ENCODE data around the gene SAT1. TPM values are rescaled to one million over a fixed set of nuclear protein-coding genes. Genes with fewer than 3 reads are reported as not detected.
A peak's percentile ranks its signal among the peaks of the same experiment; 100 is the strongest.

SAT1 gene
- total RNA-seq, 1 donor from 2014 or later: 193 TPM

GRCh38 chrX:23773601-23774175 lies 9.3 kb upstream of the SAT1 start:
- no peaks in the 10 kb centered on the region for H3K36me3 Mint-ChIP-seq (ENCODE audit: insufficient read depth)
- no peak for DNase-seq (ENCODE audit: low spot score, unreplicated experiment)
- no peak for TF ChIP-seq CTCF (IDR thresholded peaks at IDR 0.05; ENCODE audit: unreplicated experiment)
- H3K4me1 Mint-ChIP-seq (ENCODE audit: low read depth): no peaks in the 10 kb centered on the region
- H3K27ac Mint-ChIP-seq: no peak overlapping the region
- H3K9me3 Mint-ChIP-seq (ENCODE audit: low read depth): no peaks in the 10 kb centered on the region
- H3K4me3 Mint-ChIP-seq (ENCODE audit: low read depth): no peak overlapping the region
- no peaks in the 10 kb centered on the region for H3K27me3 Mint-ChIP-seq

GRCh38 chrX:23776363-23776762 lies 6.6 kb upstream of the SAT1 start:
- Mint-ChIP-seq H3K27me3 (no peaks in the 10 kb centered on the region), H3K4me1 (ENCODE audit: low read depth) (no peaks in the 10 kb centered on the region), H3K27ac (no peak overlapping the region), H3K9me3 (ENCODE audit: low read depth) (no peaks in the 10 kb centered on the region), H3K4me3 (ENCODE audit: low read depth) (no peak overlapping the region), H3K36me3 (ENCODE audit: insufficient read depth) (no peaks in the 10 kb centered on the region)
- no peak for DNase-seq (ENCODE audit: low spot score, unreplicated experiment)
- TF ChIP-seq CTCF (IDR thresholded peaks at IDR 0.05; ENCODE audit: unreplicated experiment): no peak

- peak; percentile 11 for TF ChIP-seq CTCF (IDR thresholded peaks at IDR 0.05; ENCODE audit: unreplicated experiment)
- DNase-seq (ENCODE audit: low spot score, unreplicated experiment): no peak
- Mint-ChIP-seq H3K4me1 (ENCODE audit: low read depth) (peaks cover 6% of the 10 kb centered on the region), H3K27me3 (no peaks in the 10 kb centered on the region), H3K27ac (no peak overlapping the region), H3K4me3 (ENCODE audit: low read depth) (no peak overlapping the region), H3K36me3 (ENCODE audit: insufficient read depth) (peaks cover under 1% of the 10 kb centered on the region), H3K9me3 (ENCODE audit: low read depth) (no peaks in the 10 kb centered on the region)
Observed at GRCh38 chrX:23779025-23779424, 3.9 kb upstream of the SAT1 start.

- DNase-seq (ENCODE audit: low spot score, unreplicated experiment): no peak
- Mint-ChIP-seq H3K27me3 (no peaks in the 10 kb centered on the region), H3K4me1 (ENCODE audit: low read depth) (peaks cover 22% of the 10 kb centered on the region), H3K9me3 (ENCODE audit: low read depth) (no peaks in the 10 kb centered on the region), H3K4me3 (ENCODE audit: low read depth) (peak overlapping the region; percentile 91), H3K27ac (peak overlapping the region; percentile 86), H3K36me3 (ENCODE audit: insufficient read depth) (peaks cover 17% of the 10 kb centered on the region)
- TF ChIP-seq CTCF (IDR thresholded peaks at IDR 0.05; ENCODE audit: unreplicated experiment): no peak
Observed at GRCh38 chrX:23782455-23782854, 518 bp upstream of the SAT1 start.

- Mint-ChIP-seq H3K9me3 (ENCODE audit: low read depth) (no peaks in the 10 kb centered on the region), H3K4me3 (ENCODE audit: low read depth) (peak overlapping the region; percentile 91)
Observed at GRCh38 chrX:23783589-23784469, 856 bp downstream of the SAT1 start.

More at GRCh38 chrX:23783589-23784469, 856 bp downstream of the SAT1 start:
- Mint-ChIP-seq H3K4me1 (ENCODE audit: low read depth) (peaks cover 31% of the 10 kb centered on the region), H3K27me3 (no peaks in the 10 kb centered on the region), H3K36me3 (ENCODE audit: insufficient read depth) (peaks cover 17% of the 10 kb centered on the region), H3K27ac (peak overlapping the region; percentile 94)
- TF ChIP-seq CTCF (IDR thresholded peaks at IDR 0.05; ENCODE audit: unreplicated experiment): no peak
- no peak for DNase-seq (ENCODE audit: low spot score, unreplicated experiment)
